ENCODE measurements around the gene NOP58. TPM values are rescaled to one million over a fixed set of nuclear protein-coding genes. Genes with fewer than 3 reads are reported as not detected.
"Not testable (repeated sequence)": the region's sequence is repeated elsewhere in the genome, so short reads cannot be mapped to it uniquely, and the experiment has no call there.

Gene NOP58
- total RNA-seq, 1 donor from 2014 or later = 60.1 TPM

DNA sequence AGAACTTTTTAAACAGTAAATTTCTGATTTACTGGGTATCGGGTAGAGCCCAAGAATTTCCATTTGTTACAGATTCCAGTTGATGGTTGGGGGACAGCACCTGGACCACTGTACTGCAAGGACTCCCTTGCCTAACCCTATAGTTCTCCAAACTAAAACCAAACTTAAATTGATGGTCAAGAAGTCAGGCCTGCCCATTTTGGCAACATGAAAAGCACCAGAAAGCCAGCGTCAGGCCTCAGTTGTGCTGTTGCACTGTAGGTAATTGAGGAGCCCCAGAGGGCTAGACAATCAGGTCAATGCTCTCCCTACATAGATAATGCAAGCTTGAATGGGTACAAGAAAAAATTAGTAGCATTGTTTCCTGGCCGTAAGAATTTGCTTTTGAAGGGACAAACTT is 40.5 kb downstream of the NOP58 start:
- no peak for DNase-seq (ENCODE audit: low spot score)

DNA sequence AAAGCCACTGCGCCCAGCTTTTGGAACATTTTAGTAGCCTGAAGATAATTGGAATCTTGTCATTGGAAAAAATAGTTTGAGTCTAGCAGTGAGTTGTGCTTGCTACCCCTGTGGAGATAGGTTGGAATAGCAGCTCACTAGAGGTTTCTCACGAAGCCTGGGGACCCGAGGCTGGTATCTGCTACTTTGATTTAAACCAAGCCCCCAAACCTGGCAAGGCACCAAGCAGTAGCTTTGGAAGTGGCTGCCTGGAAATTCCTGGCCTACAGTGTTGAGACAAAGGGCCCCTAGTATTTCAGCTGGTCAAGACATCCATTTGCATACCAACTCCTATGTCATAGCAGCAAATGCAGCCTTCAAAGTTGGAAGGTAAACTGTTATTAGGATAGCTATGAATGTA is 42.1 kb downstream of the NOP58 start:
- DNase-seq (ENCODE audit: low spot score) = no peak

DNA sequence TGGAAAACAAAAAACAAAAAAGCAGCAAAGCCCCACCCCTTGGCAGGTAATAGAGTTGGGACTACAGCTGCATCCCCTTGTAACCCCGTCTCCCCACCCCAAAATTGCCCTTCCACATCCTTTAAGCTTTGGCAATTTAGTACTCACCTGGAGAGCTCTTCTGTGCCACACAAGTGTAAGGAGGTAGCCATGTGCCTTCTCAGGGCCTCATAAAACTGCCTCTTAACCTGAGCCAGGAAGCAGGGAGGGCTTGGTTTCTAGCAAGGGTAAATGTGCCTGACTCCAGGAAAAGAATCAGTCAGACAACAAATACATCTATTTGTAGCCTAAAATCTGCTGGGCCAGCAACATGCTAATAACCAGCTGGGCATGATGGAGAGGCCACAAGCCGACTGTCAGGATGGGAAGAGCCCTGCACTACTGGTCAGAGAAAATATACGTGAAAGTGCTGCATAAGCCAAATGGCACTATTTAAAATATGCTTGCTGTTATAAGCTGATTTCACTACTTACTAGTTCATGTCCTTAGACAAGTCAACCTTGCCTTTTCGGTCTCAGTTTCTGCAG is 46.3 kb downstream of the NOP58 start:
- DNase-seq (ENCODE audit: low spot score) = no peak

DNA sequence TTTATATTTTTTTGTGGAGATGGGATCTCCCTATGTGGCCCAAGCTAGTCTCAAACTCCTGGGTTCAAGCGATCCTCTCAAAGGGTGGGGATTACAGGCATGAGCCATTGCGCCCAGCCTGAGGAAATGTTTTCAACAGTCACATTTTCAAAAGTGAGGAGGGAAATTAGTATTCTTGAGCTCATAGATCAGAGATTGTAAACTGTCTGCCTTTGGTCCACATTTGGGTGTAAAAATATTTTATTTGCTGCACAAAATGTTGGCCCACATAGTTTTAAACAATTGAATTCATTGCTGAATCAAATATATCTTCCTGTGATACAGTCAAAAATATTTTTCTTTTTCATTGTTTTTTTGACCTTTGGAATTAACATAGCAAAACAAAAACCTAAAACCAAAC is 48.6 kb downstream of the NOP58 start:
- no peak for DNase-seq (ENCODE audit: low spot score)

DNA sequence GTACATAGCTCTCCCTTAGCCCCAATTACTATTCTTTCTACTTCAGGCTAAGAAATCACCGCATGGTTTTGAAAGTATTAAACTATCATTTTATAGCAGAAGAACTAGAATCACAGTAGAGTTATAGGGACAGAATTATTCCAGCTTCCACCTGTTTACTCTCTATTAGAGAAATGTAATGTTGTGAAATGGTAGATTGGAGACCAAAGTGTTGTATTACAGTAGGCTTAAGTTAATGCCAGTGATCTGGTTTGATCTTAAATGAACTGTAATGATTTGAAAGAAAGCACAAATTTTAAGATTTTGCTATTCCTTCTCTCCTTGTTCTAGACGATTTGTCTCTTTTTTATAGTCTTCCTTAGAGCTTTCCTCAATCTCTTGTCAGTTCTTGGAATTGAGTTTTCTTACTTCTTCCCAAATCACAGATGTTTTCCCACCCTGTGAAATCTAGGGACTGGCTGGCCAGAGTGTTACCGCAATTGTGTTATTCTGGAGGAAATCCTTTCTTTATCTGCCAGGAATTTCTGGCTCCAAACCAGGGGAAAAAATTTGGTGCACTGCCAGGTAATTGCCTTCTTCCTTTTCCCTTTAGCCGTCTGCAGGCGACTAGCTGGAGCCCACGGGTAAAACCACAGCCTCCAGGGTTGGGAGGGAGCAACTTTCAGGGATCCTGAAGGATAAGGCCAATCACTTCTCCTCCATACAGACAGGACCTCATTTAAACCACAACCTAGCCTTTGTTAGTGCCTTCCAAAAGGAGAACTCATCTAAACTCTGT is 51.7 kb downstream of the NOP58 start:
- no peak for DNase-seq (ENCODE audit: low spot score)

DNA sequence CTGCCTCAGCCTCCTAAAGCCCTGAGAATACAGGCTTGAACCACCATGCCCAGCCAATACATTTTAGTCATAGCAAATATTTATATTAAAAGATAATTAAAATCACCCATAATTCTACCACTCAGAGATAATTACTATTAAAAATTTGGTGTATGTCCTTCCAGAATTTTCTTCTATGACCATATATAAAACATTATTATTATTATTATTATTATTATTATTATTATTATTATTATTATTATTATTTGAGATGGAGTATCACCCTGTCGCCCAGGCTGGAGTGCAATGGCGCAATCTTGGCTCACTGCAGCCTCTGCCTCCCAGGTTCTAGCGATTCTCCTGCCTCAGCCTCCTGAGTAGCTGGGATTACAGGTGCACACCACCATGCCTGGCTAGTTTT is 54.8 kb downstream of the NOP58 start:
- not testable (repeated sequence) for DNase-seq (ENCODE audit: low spot score)

DNA sequence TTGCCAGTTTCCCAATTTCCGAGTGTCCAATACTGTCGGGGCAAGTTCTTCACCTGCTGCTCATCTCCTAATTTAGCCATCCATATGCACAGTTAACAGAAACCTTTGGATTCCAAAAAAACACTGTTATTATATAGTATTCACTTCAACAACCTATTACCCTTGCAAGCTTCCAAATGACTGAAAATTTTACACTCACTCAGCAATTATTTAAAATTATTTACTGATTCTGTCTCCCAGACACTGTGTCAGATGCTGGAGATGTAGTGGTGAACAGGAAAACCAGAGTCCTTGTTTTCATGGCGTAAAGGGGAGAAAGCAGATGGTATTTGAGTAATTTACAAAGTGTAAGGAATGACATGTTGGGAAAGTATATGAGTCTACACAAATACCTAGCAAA is 56.9 kb downstream of the NOP58 start:
- no peak for DNase-seq (ENCODE audit: low spot score)

DNA sequence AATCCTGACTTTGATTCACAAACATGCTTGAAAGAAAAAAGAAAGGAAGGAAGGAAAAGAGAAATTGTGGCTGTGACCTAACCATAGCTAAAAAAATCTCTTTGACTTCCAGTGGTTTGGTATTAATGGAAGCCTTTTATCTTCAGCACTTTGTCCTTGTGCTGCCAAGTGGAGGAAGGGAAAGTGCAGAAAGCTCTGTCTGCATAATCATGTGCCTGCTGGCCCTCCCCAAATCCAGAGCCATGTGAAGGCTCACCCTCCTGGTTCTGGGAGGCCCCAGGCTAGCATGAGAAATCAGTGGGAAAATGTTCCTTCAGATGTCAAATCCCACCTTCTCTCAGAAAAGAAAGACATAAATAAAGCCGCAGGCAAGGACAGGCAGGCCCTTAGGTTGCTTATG is 62.3 kb downstream of the NOP58 start:
- no peak for DNase-seq (ENCODE audit: low spot score)

DNA sequence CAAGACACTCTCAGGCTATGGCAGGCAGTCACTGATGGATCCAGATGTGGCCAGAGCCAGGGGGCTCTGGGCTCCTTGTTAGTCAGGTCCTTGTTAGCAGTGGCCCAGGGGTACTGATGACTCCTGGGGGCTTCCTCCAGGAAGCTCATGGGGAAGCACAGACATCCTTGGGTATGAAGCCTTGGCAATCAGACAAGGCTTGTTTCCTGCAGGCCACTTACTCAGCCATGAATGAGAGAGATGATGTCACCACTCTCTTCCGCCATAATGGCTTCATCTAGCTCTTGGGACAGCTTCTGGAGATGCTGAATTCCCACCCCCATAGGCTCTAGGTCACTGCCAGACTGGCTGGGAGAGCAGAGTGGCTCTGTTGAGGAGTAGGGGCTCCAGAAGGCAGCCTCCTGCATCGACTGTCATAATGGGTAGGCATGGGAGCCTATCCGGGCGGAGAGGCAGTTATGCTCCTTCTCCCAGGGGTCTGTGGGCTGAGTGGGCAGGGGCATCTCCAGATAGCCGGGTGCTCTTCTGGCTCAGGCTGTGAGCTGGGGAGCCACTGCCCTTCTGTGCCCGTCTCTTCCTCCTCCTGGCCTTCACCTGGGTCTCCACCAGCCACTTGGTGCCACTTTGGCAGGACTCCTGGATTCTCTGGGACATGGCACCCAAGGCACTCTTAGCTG is 70.4 kb downstream of the NOP58 start:
- DNase-seq (ENCODE audit: low spot score) = no peak

DNA sequence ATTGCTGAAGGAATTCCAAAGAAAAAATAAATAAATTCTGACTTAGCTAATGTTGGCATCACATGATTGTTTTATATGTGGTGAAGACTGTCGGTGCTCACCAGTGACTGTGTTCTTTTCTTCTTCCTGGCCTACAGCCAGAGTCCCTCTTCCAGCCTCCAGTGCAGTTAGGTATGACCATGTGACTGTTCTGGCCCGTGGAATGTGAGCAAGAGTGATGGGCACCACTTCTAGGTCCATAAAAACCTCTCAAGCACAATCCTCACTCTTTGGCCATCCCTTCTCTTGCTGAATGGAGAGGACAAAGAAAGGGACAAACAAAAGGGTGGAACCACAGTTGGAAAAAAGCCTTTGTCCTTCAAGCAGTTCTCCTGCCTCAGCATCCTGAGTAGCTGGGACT is 71.6 kb downstream of the NOP58 start:
- no peak for DNase-seq (ENCODE audit: low spot score)

DNA sequence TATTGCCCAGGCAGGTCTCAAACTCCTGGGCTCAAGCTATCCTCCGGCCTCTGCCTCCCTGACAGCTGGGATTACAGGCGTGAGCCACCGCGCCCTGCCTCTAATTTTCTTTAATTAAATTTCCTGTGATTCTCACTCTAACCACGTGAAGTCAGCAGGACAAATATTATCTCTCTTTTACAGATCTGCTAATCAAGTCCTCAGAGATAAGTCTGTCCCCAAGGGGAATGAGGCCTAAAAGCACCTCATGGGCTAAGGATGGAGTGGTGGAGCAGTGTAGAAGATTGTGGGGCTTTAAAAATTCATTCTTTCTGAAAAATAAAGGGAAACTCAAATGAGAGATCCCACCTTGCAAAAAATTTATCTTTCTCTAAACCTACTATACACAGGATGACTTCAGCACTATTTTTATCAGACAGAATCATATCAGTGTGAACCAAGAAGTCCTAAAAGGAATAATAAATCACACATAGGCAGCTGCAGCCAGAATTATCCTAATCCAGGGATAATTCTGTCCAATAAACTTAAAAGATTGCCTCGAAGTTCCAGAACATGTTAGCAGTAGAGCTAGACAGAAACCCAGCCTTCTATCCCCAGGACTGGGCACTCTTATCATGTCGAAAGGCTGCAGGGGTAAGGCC is 72.3 kb downstream of the NOP58 start:
- no peak for DNase-seq (ENCODE audit: low spot score)

DNA sequence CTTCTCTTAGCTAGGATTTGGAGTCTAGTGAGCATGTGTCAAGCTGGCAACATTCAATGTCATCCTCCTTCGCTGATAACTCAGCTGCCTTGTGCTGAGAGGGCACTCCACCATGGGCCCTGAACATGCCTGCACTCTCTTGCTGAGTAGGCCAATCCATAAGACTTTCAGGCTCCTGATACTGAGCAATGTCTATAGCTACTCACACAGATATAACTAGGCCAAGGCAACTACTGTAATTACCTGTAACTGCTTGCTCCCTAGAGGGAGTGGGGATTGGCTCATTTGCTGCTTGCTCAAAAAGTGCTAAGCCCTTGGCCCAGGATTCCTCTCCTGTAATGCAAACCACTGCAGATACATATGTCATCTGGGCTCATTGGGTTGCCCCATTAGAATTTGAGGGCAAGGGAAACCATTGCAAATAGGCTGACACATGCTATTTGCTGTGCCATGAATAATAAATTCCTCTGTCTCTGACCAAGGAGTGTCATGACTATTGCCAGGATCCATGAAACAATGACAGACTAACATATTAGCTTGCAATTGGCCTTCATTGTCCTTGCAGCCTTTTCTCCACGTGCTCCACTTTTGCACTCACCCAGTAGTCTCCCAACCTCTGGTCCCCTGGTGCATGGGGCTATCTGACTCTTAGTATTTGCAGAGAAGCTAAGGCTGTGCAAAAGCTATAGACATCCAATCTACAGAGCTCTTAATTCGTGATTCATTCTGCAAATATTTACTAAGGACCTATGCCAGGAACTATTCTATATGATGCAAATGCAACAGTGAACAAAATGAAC is 73.7 kb downstream of the NOP58 start:
- DNase-seq (ENCODE audit: low spot score) = no peak

DNA sequence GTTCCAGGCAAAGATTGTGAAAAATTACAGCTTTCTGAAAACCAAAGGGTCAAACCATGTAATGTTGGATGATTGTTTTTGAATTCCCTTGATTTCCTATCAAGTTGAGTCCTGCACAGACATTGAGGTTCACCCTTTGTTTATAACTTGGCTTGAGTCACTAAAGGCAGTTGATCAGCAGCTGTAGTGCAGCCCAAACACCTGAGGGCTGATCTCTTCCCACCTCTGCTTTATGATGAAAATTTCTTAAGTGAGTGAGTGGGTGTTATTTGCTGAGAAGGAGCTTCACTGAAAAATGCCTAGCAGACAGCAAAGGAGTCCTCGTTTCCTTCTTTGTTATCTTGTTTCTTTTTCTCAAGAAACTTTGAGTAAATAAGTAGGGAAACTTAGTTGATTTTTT is 78.6 kb downstream of the NOP58 start:
- no peak for DNase-seq (ENCODE audit: low spot score)

DNA sequence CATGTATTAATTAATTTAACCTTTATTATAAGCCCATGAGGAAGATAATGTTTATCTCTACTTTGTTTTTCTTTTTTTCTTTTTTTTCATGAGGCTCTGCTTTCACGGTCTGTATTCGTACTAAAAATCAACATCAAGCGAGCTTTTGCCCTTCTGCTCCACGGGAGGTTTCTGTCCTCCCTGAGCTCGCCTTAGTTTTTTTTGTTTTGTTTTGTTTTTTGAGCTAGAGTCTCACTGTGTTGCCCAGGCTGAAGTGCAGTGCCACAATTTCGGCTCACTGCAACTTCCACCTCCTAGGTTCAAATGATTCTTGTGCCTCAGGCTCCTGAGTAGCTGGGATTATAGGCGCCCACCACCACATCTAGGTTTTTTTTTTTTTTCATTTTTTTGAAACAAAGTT is 80.6 kb downstream of the NOP58 start:
- no peak for DNase-seq (ENCODE audit: low spot score)

Other genes starting within 250 kb of the NOP58 start
- 7.8 TPM for gene FZD7, start 231.9 kb upstream of the NOP58 start, total RNA-seq
- not detected for gene KIAA2012, start 192.5 kb upstream of the NOP58 start, total RNA-seq
- 68.0 TPM for gene SUMO1, start 27.2 kb upstream of the NOP58 start, total RNA-seq
- gene BMPR2, start 110.6 kb downstream of the NOP58 start, total RNA-seq = 74.9 TPM

Measured in mesenteric fat pad (tissue), 1 donor.